Activated T-helper 1 cell treated with anti-CD3 and anti-CD28 coated beads, Interleukin-12 subunit alpha, Interleukin-12 subunit beta, Interleukin-2, Interleukin-4 antibody, amounts not matched to agents 30 ng/mL and 10 ng/mL and 1 ng/mL, durations not matched to agents 14 hours and 24 hours and 36 hours (primary cell): ENCODE measurements around the gene RBM20. TPM values are rescaled to one million over a fixed set of nuclear protein-coding genes. Genes with fewer than 3 reads are reported as not detected.

Experiments used
- DNase-seq: peaks from one replicate; pipeline ENCODE4 v3.0.0; 2021; ENCODE audit warnings: low spot score
- H3K27ac Mint-ChIP-seq: one replicate; pipeline ENCODE4 v1.8.0; 2021; ENCODE audit warnings: mild to moderate bottlenecking, mixed read lengths
- H3K27me3 Mint-ChIP-seq: one replicate; pipeline ENCODE4 v1.8.0; 2022; ENCODE audit warnings: mild to moderate bottlenecking, moderate library complexity, mixed read lengths; ENCODE audit not compliant: insufficient read depth
- H3K36me3 Mint-ChIP-seq: one replicate; pipeline ENCODE4 v1.8.0; 2021; ENCODE audit warnings: low read depth, mixed read lengths
- H3K4me1 Mint-ChIP-seq: one replicate; pipeline ENCODE4 v1.8.0; 2021; ENCODE audit warnings: low read depth, mixed read lengths
- H3K4me3 Mint-ChIP-seq: one replicate; pipeline ENCODE4 v1.8.0; 2021; ENCODE audit warnings: mild to moderate bottlenecking, moderate library complexity, mixed read lengths
- H3K9me3 Mint-ChIP-seq: one replicate; pipeline ENCODE4 v1.8.0; 2021; ENCODE audit warnings: mixed read lengths
- intact Hi-C: fragments of 100-400 bp; cut with micrococcal nuclease; formaldehyde crosslinking; loops from one replicate; pipeline ENCODE4 v1.15.1; 2024
- total RNA-seq: library from RNA; stranded (reverse); gene quantifications from 2 replicates; pipeline ENCODE4 v1.2.3, GENCODE V29; 2022

The RBM20 gene
- total RNA-seq, 1 donor from 2014 or later: not detected

- Mint-ChIP-seq H3K4me3 (no peak overlapping the region), H3K27me3 (peaks cover 4% of the 10 kb centered on the region), H3K9me3 (no peaks in the 10 kb centered on the region), H3K36me3 (no peaks in the 10 kb centered on the region), H3K27ac (no peak overlapping the region), H3K4me1 (no peaks in the 10 kb centered on the region)
- intact Hi-C loops: no loop called here
- DNase-seq: no peak
Measured at GRCh38 chr10:110792476-110793125, 148.5 kb downstream of the RBM20 start.

GRCh38 chr10:110793128-110793812 is 149.1 kb downstream of the RBM20 start:
- Mint-ChIP-seq H3K36me3 (no peaks in the 10 kb centered on the region), H3K27me3 (peaks cover 4% of the 10 kb centered on the region), H3K27ac (no peak overlapping the region), H3K9me3 (no peaks in the 10 kb centered on the region), H3K4me1 (peaks cover under 1% of the 10 kb centered on the region), H3K4me3 (no peak overlapping the region)
- intact Hi-C loops: no loop called here
- DNase-seq: no peak

GRCh38 chr10:110793886-110794285 is 149.8 kb downstream of the RBM20 start:
- intact Hi-C loops: no loop called here

GRCh38 chr10:110794808-110795207 is 150.7 kb downstream of the RBM20 start:
- no peak overlapping the region for H3K27ac Mint-ChIP-seq
- no peak overlapping the region for H3K4me3 Mint-ChIP-seq
- no peaks in the 10 kb centered on the region for H3K9me3 Mint-ChIP-seq
- intact Hi-C loops: no loop called here
- H3K27me3 Mint-ChIP-seq: peaks cover 4% of the 10 kb centered on the region
- H3K36me3 Mint-ChIP-seq: no peaks in the 10 kb centered on the region
- no peak for DNase-seq
- H3K4me1 Mint-ChIP-seq: peaks cover 7% of the 10 kb centered on the region

More at GRCh38 chr10:110793886-110794285, 149.8 kb downstream of the RBM20 start:
- Mint-ChIP-seq H3K36me3 (no peaks in the 10 kb centered on the region), H3K4me3 (no peak overlapping the region), H3K4me1 (peaks cover 7% of the 10 kb centered on the region), H3K27me3 (peaks cover 4% of the 10 kb centered on the region), H3K27ac (no peak overlapping the region), H3K9me3 (no peaks in the 10 kb centered on the region)
- DNase-seq: no peak

GRCh38 chr10:110797416-110797815 is 153.3 kb downstream of the RBM20 start:
- intact Hi-C loops: no loop called here
- Mint-ChIP-seq H3K4me3 (no peak overlapping the region), H3K9me3 (peaks cover 4% of the 10 kb centered on the region), H3K36me3 (no peaks in the 10 kb centered on the region), H3K27me3 (peaks cover 4% of the 10 kb centered on the region), H3K4me1 (peaks cover 14% of the 10 kb centered on the region), H3K27ac (no peak overlapping the region)
- DNase-seq: no peak

- no peak for DNase-seq
- Mint-ChIP-seq H3K4me3 (no peak overlapping the region), H3K4me1 (peaks cover 24% of the 10 kb centered on the region), H3K27ac (peak overlapping the region; percentile 83), H3K36me3 (no peaks in the 10 kb centered on the region), H3K27me3 (peaks cover 4% of the 10 kb centered on the region), H3K9me3 (peaks cover 4% of the 10 kb centered on the region)
- intact Hi-C loops: loop anchor here (1.0 kb wide), 1 partner anchor 24 kb away; no protein-coding TSS in a partner anchor
Measured at GRCh38 chr10:110798340-110798739, 154.2 kb downstream of the RBM20 start.

- Mint-ChIP-seq H3K27me3 (no peaks in the 10 kb centered on the region), H3K27ac (peak overlapping the region; percentile 73), H3K4me1 (peaks cover 48% of the 10 kb centered on the region), H3K36me3 (no peaks in the 10 kb centered on the region), H3K4me3 (peak overlapping the region; percentile 31), H3K9me3 (peaks cover 4% of the 10 kb centered on the region)
- intact Hi-C loops: loop anchor here (2.0 kb wide), 3 partner anchors 19 to 71 kb away; no protein-coding TSS in a partner anchor
- no peak for DNase-seq
Measured at GRCh38 chr10:110802090-110802489, 158.0 kb downstream of the RBM20 start.

GRCh38 chr10:110802551-110803238 is 158.6 kb downstream of the RBM20 start:
- intact Hi-C loops: loop anchor here (2.0 kb wide), 3 partner anchors 20 to 70 kb away; no protein-coding TSS in a partner anchor
- peak overlapping the region; percentile 31 for H3K4me3 Mint-ChIP-seq
- H3K36me3 Mint-ChIP-seq: no peaks in the 10 kb centered on the region
- peak; percentile 43 for DNase-seq
- peak overlapping the region; percentile 73 for H3K27ac Mint-ChIP-seq
- H3K9me3 Mint-ChIP-seq: peaks cover 4% of the 10 kb centered on the region
- H3K27me3 Mint-ChIP-seq: no peaks in the 10 kb centered on the region
- peaks cover 48% of the 10 kb centered on the region for H3K4me1 Mint-ChIP-seq

GRCh38 chr10:110803239-110803749 is 159.2 kb downstream of the RBM20 start:
- H3K27ac Mint-ChIP-seq: peak overlapping the region; percentile 18
- H3K27me3 Mint-ChIP-seq: no peaks in the 10 kb centered on the region

GRCh38 chr10:110803830-110804338 is 159.7 kb downstream of the RBM20 start:
- Mint-ChIP-seq H3K4me3 (peak overlapping the region; percentile 56), H3K4me1 (peaks cover 41% of the 10 kb centered on the region), H3K27ac (peak overlapping the region; percentile 51), H3K9me3 (peaks cover 4% of the 10 kb centered on the region), H3K27me3 (no peaks in the 10 kb centered on the region), H3K36me3 (no peaks in the 10 kb centered on the region)
- DNase-seq: no peak
- intact Hi-C loops: loop anchor here (1.0 to 2.0 kb wide), 4 partner anchors 21 to 89 kb away; no protein-coding TSS in a partner anchor

More at GRCh38 chr10:110803239-110803749, 159.2 kb downstream of the RBM20 start:
- intact Hi-C loops: loop anchor here (2.0 kb wide), 3 partner anchors 20 to 70 kb away; no protein-coding TSS in a partner anchor
- Mint-ChIP-seq H3K4me3 (no peak overlapping the region), H3K36me3 (no peaks in the 10 kb centered on the region), H3K9me3 (peaks cover 4% of the 10 kb centered on the region), H3K4me1 (peaks cover 47% of the 10 kb centered on the region)
- DNase-seq: no peak

- no peak for DNase-seq
- peak overlapping the region; percentile 56 for H3K4me3 Mint-ChIP-seq
- peaks cover 4% of the 10 kb centered on the region for H3K9me3 Mint-ChIP-seq
- H3K27me3 Mint-ChIP-seq: no peaks in the 10 kb centered on the region
- intact Hi-C loops: loop anchor here (1.0 kb wide), 1 partner anchor 89 kb away; no protein-coding TSS in a partner anchor
- H3K36me3 Mint-ChIP-seq: no peaks in the 10 kb centered on the region
- H3K27ac Mint-ChIP-seq: peak overlapping the region; percentile 51
- peaks cover 41% of the 10 kb centered on the region for H3K4me1 Mint-ChIP-seq
Measured at GRCh38 chr10:110804376-110804775, 160.2 kb downstream of the RBM20 start.

GRCh38 chr10:110805292-110805691 is 161.2 kb downstream of the RBM20 start:
- Mint-ChIP-seq H3K27ac (no peak overlapping the region), H3K4me1 (peaks cover 41% of the 10 kb centered on the region), H3K4me3 (no peak overlapping the region), H3K27me3 (no peaks in the 10 kb centered on the region), H3K36me3 (no peaks in the 10 kb centered on the region), H3K9me3 (peaks cover 4% of the 10 kb centered on the region)
- no peak for DNase-seq
- intact Hi-C loops: no loop called here
